GM19452 (cell line): Measurements from ENCODE around the gene SRPX2.
"Not testable (repeated sequence)": the region's sequence is repeated elsewhere in the genome, so short reads cannot be mapped to it uniquely, and the experiment has no call there.

Experiments
- ATAC-seq: cut with Tn5 transposase; IDR thresholded peaks from one replicate; pipeline ENCODE4 v1.9.1; 2021; ENCODE audit not compliant: unreplicated experiment

The SRPX2 gene

GRCh38 chrX:100696699-100697351, 52.8 kb downstream of the SRPX2 start:
- ATAC-seq: no peak

DNA sequence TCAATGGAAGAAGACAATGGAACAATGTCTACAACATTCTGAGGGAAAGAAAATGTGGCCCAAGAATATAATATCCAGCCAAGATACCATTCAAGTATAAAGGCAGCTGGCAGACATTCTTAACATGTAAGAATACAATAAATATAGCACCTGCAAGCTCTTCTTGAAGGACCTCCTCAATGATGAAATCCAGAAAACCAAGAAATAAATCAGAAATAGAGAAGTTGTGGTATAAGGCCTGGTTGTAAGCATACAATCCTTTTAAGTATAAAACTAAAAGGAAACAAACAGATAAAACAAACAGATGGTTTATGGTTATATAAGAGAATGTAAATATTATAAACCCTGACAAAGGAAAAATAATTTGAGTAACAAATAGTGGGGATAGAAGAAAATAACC, 54.6 kb downstream of the SRPX2 start:
- ATAC-seq: no peak

- no peak for ATAC-seq
Measured at GRCh38 chrX:100700809-100701208, 56.8 kb downstream of the SRPX2 start.

DNA sequence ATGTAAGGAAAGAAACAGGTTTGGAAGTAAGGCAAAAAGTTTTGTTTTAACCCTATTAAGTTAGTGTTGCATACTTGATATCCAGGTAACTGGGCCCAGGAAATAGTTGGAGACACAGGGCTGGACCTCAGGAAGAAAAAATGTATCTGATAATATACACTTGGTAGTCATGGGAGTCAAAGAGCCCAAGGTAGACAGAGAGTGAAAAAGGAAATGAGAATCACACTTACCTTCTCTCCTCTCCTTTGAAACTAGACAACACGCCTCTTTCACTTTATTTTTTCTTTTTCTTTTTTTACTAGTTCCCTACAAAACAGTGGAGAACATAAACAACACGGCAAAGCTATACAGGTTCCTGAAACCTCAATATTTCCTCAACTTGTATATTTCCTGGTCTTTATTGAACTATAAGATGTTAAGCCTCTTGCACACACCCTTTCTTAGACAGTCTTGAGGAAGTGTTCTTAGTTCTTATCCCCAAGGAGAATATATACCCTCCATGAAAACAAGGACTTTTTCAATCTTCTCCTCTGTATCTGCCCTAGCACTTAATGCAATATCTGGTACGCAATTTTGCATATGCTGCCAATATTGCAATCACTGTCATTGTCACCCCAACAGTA, 60.7 kb downstream of the SRPX2 start:
- no peak for ATAC-seq

GRCh38 chrX:100710816-100711215, 66.8 kb downstream of the SRPX2 start:
- ATAC-seq: no peak

GRCh38 chrX:100717363-100717762, 73.4 kb downstream of the SRPX2 start:
- no peak for ATAC-seq

DNA sequence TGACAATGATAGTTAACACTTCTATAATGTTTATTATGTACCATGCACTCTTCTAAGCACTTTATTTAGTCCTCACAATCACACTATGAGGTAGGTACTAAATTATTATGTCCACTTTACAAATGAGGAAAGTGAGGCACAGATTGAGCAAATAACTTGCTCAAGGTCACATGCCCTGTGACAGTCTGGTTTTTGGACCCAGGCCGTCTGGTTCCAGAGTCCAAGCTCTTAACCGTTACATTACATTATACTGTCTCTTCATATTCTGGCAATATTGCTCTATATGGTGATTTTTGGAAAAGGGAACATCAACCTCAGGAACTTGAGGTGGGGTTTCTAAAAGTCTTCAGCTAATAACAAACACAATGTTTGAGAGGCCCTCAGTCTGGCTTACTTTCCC, 75.1 kb downstream of the SRPX2 start:
- ATAC-seq: no peak

DNA sequence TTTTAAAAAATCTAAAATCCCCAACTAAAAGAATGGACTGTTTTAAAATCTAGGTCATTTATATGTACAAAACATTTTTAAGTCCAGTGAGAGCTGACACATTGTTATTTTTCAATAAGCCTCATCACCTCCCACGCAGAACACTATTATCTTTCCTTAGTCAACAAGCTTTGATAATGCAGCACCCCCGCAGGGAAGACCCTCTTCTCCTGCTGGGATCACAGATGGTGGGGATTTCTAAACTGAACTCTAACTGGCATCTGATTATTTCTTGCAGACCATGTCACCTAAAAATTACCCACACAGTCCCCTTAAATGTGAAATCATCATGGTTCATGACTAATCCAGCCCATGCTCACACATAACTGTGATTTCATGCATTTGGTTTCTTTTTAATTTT, 76.3 kb downstream of the SRPX2 start:
- no peak for ATAC-seq

DNA sequence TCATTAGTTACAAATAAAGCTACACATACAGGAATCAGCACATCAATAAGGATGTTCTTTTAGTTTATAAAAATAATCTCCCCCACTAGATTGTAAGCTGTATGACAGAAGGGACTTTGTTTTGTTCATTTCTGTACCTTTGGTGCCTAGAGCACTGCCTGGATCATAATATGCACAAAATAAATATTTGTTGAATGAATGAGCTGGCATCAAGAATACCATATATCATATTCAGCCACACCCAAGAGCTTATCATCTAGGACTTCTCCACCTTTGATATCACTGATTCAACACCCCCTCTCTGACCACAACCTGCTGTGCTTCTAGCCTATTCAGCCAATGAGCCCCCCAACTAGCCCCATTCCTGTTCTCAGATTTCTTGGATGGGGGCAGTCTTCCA, 77.3 kb downstream of the SRPX2 start:
- ATAC-seq: no peak

GRCh38 chrX:100724006-100724405, 80.0 kb downstream of the SRPX2 start:
- ATAC-seq: not testable (repeated sequence)
